Stimulated activated CD4-positive, alpha-beta T cell treated with anti-CD3 and anti-CD28 coated beads, Interleukin-15, amount 100 ng/mL, for 1 hour (primary cell): ENCODE data around the gene AKAP8.
"Not testable (repeated sequence)": the region's sequence is repeated elsewhere in the genome, so short reads cannot be mapped to it uniquely, and the experiment has no call there.

ENCODE experiments used
- DNase-seq, 2 donors: peaks; one replicate each; pipeline ENCODE4 v3.0.0-alpha.2; 2020; ENCODE audit warnings: low read depth in 1 of 2, low spot score in 1 of 2

Gene AKAP8

GRCh38 chr19:15335992-15336391 lies 43.6 kb downstream of the AKAP8 start:
- not testable (repeated sequence) for DNase-seq

DNA sequence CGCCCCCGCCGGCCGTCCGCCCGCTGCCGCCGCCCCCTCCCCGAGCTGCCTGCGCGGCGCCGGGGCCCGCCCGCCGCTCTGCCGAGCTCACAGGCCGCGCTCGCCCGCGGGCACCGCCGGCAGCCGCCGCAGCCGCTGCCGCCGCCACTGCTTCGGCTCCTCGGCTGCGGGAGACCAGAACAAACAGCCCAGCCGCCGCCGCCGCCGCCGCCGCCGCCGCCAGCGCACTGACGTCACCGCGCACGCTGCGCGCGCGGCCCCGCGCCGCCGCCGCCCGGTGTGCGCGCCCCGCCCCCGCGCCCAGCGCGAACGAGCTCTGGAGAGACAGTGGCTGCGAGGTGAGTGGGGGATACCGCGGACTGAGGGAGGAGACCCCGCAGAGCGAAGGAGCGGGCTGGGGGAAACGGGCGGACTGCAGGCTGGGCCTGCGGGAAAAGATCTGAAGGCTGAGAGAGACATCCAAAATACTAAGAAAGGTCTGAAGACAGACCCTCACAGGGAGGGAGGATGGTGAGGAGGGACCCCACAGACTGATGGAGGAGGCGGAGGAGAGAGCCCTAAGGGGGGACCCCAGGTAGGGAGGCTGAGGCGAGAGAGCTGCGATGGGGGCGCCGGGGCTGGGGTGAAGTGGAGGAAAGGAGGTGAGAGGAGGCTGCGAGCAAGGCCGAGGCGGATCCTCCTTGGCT lies 47.1 kb downstream of the AKAP8 start, which contains the start of gene BRD4:
TSS of gene BRD4 (minus strand) at position 229 of the 686 bp plus-strand sequence. CDS start 59,440 bp downstream, outside the sequence.
- peak; percentile 59 to 77 for DNase-seq

DNA sequence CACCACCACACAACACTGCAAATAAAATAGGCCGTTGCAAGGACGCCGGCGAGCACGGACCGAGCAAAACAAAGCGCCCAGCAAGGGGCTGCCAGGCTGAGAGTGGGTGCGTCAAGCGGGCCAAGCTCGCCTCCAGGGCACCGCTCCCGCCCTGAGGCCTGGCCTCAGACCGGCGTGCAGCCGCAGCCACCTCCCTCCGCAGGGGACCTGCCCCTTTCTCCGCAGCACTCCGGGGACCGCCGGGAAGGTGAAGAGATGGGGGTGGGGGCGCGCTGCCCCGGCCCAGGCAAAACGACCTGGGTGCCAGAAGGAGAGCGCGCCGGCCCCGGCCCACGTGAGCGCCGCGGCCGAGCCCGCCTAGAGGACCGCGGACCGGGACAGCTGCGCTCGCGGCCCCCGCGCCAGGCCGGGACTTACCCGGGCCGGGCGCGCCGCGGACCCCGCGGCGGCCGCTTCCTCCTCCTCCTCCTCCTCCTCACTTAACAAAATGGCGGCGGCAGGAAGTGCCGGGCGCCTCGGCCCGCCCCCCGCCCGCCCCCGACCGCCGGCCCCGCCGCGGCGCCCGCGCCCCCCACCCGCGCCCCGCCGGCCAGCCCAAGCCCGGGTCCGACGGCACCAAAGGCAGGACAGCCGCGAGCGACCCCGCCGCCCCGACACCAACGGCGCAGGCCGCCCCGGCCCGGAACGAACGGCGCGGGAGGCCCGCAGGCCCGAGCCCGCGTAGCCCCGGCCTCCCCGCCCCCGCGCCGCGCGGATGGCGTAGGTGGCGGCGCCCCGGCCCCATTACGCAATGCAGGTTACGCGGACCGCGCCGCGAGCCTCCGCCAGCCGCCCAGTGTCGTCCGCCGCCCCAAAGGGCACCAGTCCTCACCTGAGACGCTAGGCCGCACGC lies 47.9 kb downstream of the AKAP8 start:
- DNase-seq, result peak; percentile 34 to 55

DNA sequence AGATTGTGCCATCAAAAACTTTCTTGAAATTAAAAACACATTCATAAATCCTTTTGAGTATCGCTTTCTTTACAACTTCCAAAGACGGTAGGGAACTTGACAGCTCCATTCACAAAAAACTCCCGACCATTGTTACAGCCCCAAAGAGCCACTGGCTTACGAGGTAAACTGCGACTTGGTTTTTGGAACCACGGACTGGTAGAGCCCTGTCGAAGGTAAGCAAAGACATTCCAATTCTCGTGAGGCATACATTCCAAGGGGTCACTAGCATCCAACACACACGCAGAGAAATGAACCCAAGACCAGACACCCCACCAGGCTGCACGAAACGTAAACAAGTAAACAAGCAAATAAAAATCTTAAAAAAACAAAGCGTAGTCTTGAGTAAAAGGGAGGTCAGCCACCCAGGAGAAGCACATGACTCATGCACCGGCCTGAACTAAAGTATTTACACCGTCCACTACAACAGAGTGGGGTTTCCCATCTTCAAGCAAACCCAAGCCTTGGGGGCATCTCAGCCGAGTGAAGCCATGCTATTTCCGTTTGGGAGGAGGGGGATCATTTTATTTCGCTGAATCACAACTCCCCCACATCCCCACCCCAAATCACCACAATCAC lies 48.7 kb downstream of the AKAP8 start:
- DNase-seq, result no peak

- DNase-seq, result no peak
Measured at GRCh38 chr19:15328312-15328711, 51.3 kb downstream of the AKAP8 start.

- DNase-seq, result no peak
Measured at GRCh38 chr19:15324791-15325519, 54.6 kb downstream of the AKAP8 start.

- DNase-seq, result no peak
Measured at GRCh38 chr19:15323496-15324235, 55.9 kb downstream of the AKAP8 start.

DNA sequence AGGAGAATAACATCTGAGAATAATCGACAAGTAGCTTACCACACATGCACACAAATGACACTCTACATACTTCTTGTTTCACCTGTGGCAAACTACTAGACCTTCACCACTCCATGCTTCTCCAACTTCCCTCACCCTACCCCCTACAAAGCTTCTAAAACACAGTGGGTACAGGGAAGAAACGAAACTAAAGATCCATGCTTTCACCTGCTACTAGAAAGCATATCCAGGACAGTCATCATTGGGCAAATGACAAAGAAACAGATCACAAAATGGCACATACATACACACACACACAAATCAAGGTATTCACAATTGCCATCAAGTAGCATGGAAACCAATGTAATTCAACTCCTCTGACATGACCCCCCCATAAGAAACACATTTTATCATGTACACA lies 57.8 kb downstream of the AKAP8 start:
- no peak for DNase-seq

GRCh38 chr19:15320116-15320515 lies 59.5 kb downstream of the AKAP8 start:
- no peak for DNase-seq

GRCh38 chr19:15318241-15318691 lies 61.3 kb downstream of the AKAP8 start:
- DNase-seq, result no peak

GRCh38 chr19:15317392-15318071 lies 62.1 kb downstream of the AKAP8 start:
- no peak for DNase-seq

DNA sequence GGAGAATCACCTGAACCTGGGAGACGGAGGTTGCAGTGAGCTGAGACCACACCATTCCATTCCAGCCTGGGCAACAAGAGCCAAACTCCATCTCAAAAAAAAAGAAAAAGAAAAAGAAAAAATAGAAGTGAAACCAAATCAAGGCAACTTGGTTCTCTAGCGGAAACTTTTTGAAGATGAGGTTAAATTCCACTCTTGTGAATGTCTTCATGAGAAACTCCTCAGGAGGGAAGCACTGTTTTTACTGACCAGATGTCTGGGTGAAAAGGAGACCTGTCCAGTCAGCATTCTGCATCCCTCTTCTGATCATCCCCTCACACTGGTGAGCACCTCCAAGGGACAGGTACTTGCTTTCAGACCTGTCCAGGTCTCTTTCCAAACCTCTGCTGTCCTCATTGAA lies 63.1 kb downstream of the AKAP8 start:
- no peak for DNase-seq

- DNase-seq, result no peak
Measured at GRCh38 chr19:15315101-15315500, 64.5 kb downstream of the AKAP8 start.

DNA sequence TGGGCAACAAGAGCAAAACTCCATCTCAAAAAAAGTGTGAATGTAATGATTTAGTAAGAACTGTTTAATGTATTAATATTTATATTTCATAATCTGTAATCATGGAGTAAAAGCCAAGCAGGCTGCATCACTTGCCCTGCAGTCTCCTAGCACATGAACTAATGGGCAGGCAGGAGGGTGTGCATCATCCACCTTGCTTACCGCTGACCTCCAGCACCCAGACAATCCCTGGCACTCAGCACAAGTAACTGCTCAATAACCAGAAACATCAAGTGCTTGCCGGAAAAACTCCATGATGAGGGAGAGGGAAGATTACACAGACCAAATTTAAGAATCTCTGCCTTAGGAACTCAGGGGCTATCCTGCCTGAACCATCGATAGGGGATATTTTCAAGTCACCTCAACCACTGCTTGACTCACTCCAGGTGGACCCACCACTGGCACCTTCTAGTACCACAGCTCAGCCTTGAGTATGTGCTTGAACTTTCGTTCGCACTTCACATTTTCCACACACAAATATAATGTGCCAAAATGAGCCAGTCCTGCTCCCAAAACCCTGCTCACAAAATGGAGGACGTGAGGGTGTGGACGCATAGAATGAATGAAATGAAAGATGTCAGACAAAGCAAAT lies 65.8 kb downstream of the AKAP8 start:
- DNase-seq, result no peak

GRCh38 chr19:15307169-15307568 lies 72.4 kb downstream of the AKAP8 start:
- no peak for DNase-seq

DNA sequence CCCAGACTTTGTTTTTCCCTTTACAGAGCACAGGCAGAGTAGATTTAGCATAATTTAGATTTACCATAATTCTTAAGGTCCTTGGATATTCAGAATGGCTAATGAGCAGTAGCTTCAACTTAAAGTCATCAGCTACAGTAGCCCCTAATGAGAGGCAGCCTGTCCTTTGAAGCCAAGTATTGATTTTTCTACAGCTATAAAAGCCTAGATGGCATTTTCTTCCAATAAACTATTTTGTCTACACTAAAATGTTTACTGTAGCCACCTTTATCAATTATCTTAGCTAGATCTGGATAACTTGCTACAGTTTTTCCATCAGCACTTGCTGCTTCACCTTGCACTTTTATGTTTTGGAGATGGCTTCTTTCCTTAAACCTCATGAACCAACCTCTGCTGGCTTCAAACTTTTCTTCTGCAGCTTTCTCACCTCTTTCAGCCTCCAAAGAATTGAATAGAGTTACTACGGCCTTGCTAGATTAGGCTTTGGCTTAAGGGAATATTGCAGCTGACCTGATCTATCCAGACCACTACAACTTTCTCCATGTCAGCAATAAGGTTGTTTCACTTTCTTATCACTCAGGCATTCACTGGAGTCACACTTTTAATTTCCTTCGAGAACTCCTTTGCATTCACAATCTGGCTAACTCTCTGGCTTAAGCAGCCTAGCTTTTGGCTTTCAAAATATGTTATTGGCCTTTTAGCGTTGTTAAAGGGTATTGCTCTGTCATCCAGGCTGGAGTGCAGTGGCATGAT lies 73.8 kb downstream of the AKAP8 start:
- no peak for DNase-seq

GRCh38 chr19:15304140-15304705 lies 75.4 kb downstream of the AKAP8 start:
- no peak for DNase-seq
